NCI-H187 (cell line): ENCODE measurements around the gene INTS6L.

Experiments used
- DNase-seq, 2 experiments: peaks; one replicate each; lab custom pipeline; 2025; lab: John Stamatoyannopoulos, UW

Gene INTS6L

GRCh38 chrX:135520553-135521404 is at the start of gene INTS6L:
Gene INTS6L (plus strand): TSS chrX:135520660. CDS start chrX:135520993, 333 bp downstream.
- DNase-seq: peak; percentile 6 to 20

GRCh38 chrX:135476378-135476777 is 44.1 kb upstream of the INTS6L start:
- no peak for DNase-seq

GRCh38 chrX:135477576-135477975 is 42.9 kb upstream of the INTS6L start:
- no peak for DNase-seq

- no peak for DNase-seq
Measured at GRCh38 chrX:135480076-135480475, 40.4 kb upstream of the INTS6L start.

GRCh38 chrX:135481696-135482179 is 38.7 kb upstream of the INTS6L start:
- DNase-seq: no peak

GRCh38 chrX:135484641-135485289 is 35.7 kb upstream of the INTS6L start:
- no peak for DNase-seq

GRCh38 chrX:135489542-135489941 is 30.9 kb upstream of the INTS6L start:
- no peak for DNase-seq

- no peak for DNase-seq
Measured at GRCh38 chrX:135490979-135491514, 29.4 kb upstream of the INTS6L start.

- no peak for DNase-seq
Measured at GRCh38 chrX:135494453-135494852, 26.0 kb upstream of the INTS6L start.

- no peak for DNase-seq
Measured at GRCh38 chrX:135497736-135498135, 22.7 kb upstream of the INTS6L start.

- DNase-seq: no peak
Measured at GRCh38 chrX:135498236-135498635, 22.2 kb upstream of the INTS6L start.

GRCh38 chrX:135505351-135505750 is 15.1 kb upstream of the INTS6L start:
- DNase-seq: no peak

GRCh38 chrX:135509885-135510284 is 10.6 kb upstream of the INTS6L start:
- DNase-seq: no peak

- DNase-seq: no peak
Measured at GRCh38 chrX:135512508-135513129, 7.8 kb upstream of the INTS6L start.

GRCh38 chrX:135513130-135513515 is 7.3 kb upstream of the INTS6L start:
- DNase-seq: no peak

- no peak for DNase-seq
Measured at GRCh38 chrX:135516376-135516775, 4.1 kb upstream of the INTS6L start.

GRCh38 chrX:135518161-135518560 is 2.3 kb upstream of the INTS6L start:
- no peak for DNase-seq

GRCh38 chrX:135520022-135520552 is 373 bp upstream of the INTS6L start:
- no peak for DNase-seq

- peak; percentile 20 to 82 for DNase-seq
Measured at GRCh38 chrX:135521405-135522131, 1.1 kb downstream of the INTS6L start.

- no peak for DNase-seq
Measured at GRCh38 chrX:135522132-135522530, 1.7 kb downstream of the INTS6L start.

- DNase-seq: no peak
Measured at GRCh38 chrX:135522878-135523693, 2.6 kb downstream of the INTS6L start.
